Lung (tissue), 12 donors: ENCODE measurements around the gene MAF. TPM values are rescaled to one million over a fixed set of nuclear protein-coding genes. Genes with fewer than 3 reads are reported as not detected.

Experiments used
- ATAC-seq: fragments of 200-7000 bp; cut with Tn5 transposase; one replicate; pipeline ENCODE4 v1.9.1; 2020; ENCODE audit warnings: moderate number of reproducible peaks; ENCODE audit not compliant: insufficient read depth, low FRiP score
- DNase-seq, 3 donors: peaks; one replicate each; pipeline ENCODE4 v3.0.0-alpha.2; 2013 to 2017
- H3K27ac ChIP-seq, 2 donors: one replicate each; pipeline ENCODE4 v1.5.1; 2013; ENCODE audit warnings: mild to moderate bottlenecking in 2 of 2, moderate library complexity in 2 of 2, control low read depth in 1 of 2, inconsistent platforms in 1 of 2, low read depth in 1 of 2, low read length in 1 of 2
- H3K27me3 ChIP-seq, 3 donors: one replicate each; pipeline ENCODE4 v1.5.1; 2013; ENCODE audit warnings: low read length in 2 of 3; ENCODE audit not compliant: control insufficient read depth in 3 of 3, insufficient read depth in 3 of 3
- H3K36me3 ChIP-seq, 4 donors: one replicate each; pipeline ENCODE4 v1.5.1; 2013; ENCODE audit warnings: low read length in 4 of 4, mild to moderate bottlenecking in 1 of 4, moderate library complexity in 1 of 4; ENCODE audit not compliant: control insufficient read depth in 4 of 4, insufficient read depth in 4 of 4
- H3K4me1 ChIP-seq, 5 donors: one replicate each; pipeline ENCODE4 v1.5.1; 2013; ENCODE audit warnings: low read length in 5 of 5, mild to moderate bottlenecking in 2 of 5, moderate library complexity in 1 of 5; ENCODE audit not compliant: control insufficient read depth in 5 of 5, insufficient read depth in 5 of 5
- H3K4me3 ChIP-seq: one replicate; pipeline ENCODE4 v1.5.1; 2013; ENCODE audit warnings: mild to moderate bottlenecking, control low read depth, moderate library complexity
- H3K9ac ChIP-seq, 2 donors: one replicate each; pipeline ENCODE4 v1.5.1; 2013; ENCODE audit warnings: low read length in 2 of 2, control low read depth in 1 of 2; ENCODE audit not compliant: insufficient read depth in 1 of 2
- H3K9me3 ChIP-seq, 4 donors: one replicate each; pipeline ENCODE4 v1.5.1; 2013; ENCODE audit warnings: low read length in 3 of 4, mild to moderate bottlenecking in 1 of 4, moderate library complexity in 1 of 4; ENCODE audit not compliant: control insufficient read depth in 4 of 4, insufficient read depth in 3 of 4
- WGBS, 2 donors: extraction: QIAGEN DNeasy Blood & Tissue Kit; methylation state at CpG; one replicate each; pipeline ENCODE4 v1.1.7; 2013; 5-methylcytosine and 5-hydroxymethylcytosine counted together
- polyA plus RNA-seq, 2 donors: library from polyadenylated mRNA; stranded (reverse); fragments of 200-250 nt; gene quantifications; one replicate each; pipeline ENCODE4 v1.2.1, GENCODE V29; 2013
- total RNA-seq, 2 donors: library from RNA; depleted of rRNA in 1 of 2; stranded (reverse); fragments of >200 nt in 1 of 2; gene quantifications; one replicate each; pipeline ENCODE4 v1.2.1, GENCODE V29; 2014 to 2021
- TF ChIP-seq, protein P1 (sequence below): IDR thresholded peaks from 2 replicates; pipeline ENCODE4 v1.5.1; 2012; ENCODE audit warnings: mild to moderate bottlenecking; ENCODE audit errors: control extremely low read depth, extremely low read depth
- donor health status: control.
- donor health status: control.
- donor health status: Bipolar disorder and iron deficiency.
- donor health status: healthy.
- donor health status: DM: yes; HTN: yes; CAD: no.

The MAF gene
- total and polyA plus RNA-seq, 4 donors, result 7.0 to 66.8 (median 30.1) TPM

DNA sequence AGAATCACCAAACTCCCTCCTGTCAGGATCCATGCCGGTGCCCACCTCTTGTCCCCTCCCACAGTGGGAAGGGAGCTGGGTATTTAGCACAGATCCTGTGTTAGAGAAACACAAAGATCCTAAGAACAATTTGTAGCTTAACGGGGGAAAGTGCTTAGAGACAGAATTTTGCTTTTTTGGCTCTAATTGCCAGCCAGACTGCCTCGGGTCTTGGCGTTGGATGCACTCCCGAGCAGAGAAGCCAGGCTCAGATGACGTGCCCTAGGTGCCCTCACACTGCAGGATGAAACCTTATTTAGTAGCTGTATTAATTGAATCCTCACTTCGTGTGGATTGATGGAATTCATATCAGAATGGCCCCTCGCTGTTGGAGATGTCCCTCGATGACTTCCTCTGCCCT is 22.5 kb upstream of the MAF start:
- WGBS, 2 donors, result 72 to 80% methylated on average over 9 of the region's 9 CpGs
- DNase-seq (no peak), ATAC-seq (no peak)
- Histone ChIP-seq H3K9ac (no peak overlapping the region), H3K9me3 (no peaks in the 10 kb centered on the region), H3K4me3 (no peak overlapping the region), H3K27ac (no peak overlapping the region), H3K4me1 (no peaks in the 10 kb centered on the region), H3K36me3 (no peaks in the 10 kb centered on the region), H3K27me3 (no peaks in the 10 kb centered on the region)
- TF ChIP-seq, protein P1, sequence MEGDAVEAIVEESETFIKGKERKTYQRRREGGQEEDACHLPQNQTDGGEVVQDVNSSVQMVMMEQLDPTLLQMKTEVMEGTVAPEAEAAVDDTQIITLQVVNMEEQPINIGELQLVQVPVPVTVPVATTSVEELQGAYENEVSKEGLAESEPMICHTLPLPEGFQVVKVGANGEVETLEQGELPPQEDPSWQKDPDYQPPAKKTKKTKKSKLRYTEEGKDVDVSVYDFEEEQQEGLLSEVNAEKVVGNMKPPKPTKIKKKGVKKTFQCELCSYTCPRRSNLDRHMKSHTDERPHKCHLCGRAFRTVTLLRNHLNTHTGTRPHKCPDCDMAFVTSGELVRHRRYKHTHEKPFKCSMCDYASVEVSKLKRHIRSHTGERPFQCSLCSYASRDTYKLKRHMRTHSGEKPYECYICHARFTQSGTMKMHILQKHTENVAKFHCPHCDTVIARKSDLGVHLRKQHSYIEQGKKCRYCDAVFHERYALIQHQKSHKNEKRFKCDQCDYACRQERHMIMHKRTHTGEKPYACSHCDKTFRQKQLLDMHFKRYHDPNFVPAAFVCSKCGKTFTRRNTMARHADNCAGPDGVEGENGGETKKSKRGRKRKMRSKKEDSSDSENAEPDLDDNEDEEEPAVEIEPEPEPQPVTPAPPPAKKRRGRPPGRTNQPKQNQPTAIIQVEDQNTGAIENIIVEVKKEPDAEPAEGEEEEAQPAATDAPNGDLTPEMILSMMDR, result no peak

DNA sequence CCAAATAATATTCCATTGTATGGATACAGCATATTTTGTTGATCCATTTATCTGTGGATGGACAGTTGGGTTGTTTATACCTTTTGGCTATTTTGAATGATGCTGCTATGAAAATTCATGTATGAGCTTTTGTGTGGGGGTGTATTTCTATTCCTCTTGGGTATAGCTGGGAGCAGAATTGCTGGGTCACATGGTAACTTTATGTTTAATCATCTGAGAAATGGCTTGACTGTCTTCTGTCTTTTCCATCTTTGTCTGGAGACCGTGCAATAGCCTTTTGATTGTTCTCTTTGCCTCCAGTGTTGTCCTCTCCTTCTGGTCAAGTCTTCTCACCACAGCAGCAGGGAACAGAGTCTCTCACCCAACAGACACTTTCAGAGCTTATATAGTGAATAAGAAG is 20.5 kb upstream of the MAF start:
- H3K9me3 ChIP-seq, result no peaks in the 10 kb centered on the region
- no peak for ATAC-seq
- no peaks in the 10 kb centered on the region for H3K36me3 ChIP-seq
- 83 to 96% methylated on average over 1 of the region's 1 CpG for WGBS, 2 donors
- no peaks in the 10 kb centered on the region for H3K4me1 ChIP-seq
- no peak for DNase-seq
- no peaks in the 10 kb centered on the region for H3K27me3 ChIP-seq
- H3K27ac ChIP-seq, result no peak overlapping the region
- no peak overlapping the region for H3K4me3 ChIP-seq
- TF ChIP-seq, protein P1, result no peak
- no peak overlapping the region for H3K9ac ChIP-seq

DNA sequence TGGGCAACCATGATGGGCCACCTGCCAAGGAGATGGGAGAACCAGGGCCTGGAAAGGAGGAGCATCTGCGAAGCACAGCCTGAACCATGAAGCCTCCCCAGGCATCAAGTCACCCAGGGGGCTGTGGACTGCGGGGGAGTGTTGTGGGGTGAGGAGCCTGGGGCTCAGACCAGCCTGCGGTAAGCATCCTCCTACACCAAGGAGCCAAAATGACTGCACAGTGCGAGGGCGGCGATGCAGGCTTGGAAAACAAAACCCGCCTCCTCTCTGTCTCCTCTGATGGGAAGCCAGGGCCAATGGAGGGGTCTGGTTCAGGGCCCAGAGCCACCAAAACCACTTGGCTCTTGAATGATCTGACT is 18.1 kb upstream of the MAF start:
- no peak overlapping the region for H3K27ac ChIP-seq
- DNase-seq, result no peak
- no peak overlapping the region for H3K9ac ChIP-seq
- H3K4me1 ChIP-seq, result no peaks in the 10 kb centered on the region
- 90 to 93% methylated on average over 7 of the region's 7 CpGs for WGBS, 2 donors
- H3K27me3 ChIP-seq, result no peaks in the 10 kb centered on the region
- no peak for ATAC-seq
- H3K9me3 ChIP-seq, result no peaks in the 10 kb centered on the region
- no peaks in the 10 kb centered on the region for H3K36me3 ChIP-seq
- no peak overlapping the region for H3K4me3 ChIP-seq
- TF ChIP-seq, protein P1, result no peak

DNA sequence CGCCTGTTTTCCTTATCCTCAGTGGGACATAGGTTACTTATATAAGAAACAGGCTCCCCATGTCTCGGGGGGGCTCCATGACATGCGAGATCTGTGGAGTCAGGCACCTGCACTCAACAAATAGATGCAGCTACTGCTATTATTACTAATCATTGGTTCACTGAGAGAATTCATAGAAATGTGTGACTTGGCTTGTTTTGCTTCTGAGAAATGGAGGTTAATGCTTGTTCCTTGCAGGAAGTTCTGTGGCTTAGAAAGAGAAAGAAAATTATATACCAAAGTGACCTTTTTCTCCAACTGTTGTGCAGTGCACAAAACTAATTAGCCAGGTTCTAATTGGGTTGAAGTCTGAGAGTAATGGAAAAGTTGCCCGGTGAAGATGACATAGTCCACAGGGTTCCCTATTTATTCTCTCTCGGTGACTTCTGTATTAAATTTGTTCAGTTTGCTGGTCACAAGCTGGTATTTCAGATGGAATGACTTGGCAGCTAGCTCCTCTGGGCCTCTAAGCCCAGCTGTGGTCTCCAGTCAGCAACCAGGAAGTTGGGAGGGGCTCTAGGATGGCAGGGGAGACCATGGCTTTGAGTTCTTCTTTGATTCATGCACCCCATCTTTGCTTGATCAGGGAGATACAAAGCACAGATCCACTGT is 17.6 kb upstream of the MAF start:
- no peak for ATAC-seq
- 48 to 74% methylated on average over 5 of the region's 5 CpGs for WGBS, 2 donors
- Histone ChIP-seq H3K36me3 (no peaks in the 10 kb centered on the region), H3K4me3 (no peak overlapping the region), H3K9ac (no peak overlapping the region), H3K27ac (no peak overlapping the region), H3K9me3 (no peaks in the 10 kb centered on the region), H3K4me1 (no peaks in the 10 kb centered on the region), H3K27me3 (no peaks in the 10 kb centered on the region)
- TF ChIP-seq, protein P1, result no peak
- no peak for DNase-seq
